ENCODE results near the gene LAMA2.

Gene LAMA2

DNA sequence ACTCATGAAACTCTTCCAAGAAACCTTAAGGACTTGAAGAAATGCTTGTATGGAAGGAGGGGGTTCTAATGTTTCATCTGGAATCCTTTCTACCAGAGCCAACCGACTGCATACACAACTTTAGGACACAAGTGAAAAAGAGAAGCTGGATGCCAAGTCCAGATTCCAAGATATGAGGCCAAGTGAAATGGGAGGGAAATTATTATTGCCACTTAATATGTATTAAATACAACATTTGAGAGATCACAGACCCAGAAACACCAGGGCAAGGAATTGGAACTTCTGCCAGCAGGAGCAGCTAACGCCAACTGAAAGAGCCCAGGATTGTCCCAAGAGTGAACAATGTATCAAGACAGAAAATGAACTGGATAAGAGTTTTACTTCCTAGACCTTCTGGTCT is 682.9 kb downstream of the LAMA2 start:
- DNase-seq (ENCODE audit: low spot score in 2 of 2) (no peak), ATAC-seq (no peak)
- Mint-ChIP-seq H3K9me3 (no peaks in the 10 kb centered on the region), H3K4me3 (no peak overlapping the region), H3K4me1 (no peaks in the 10 kb centered on the region), H3K27ac (no peak overlapping the region), H3K36me3 (no peaks in the 10 kb centered on the region)

All from stimulated activated effector memory CD8-positive, alpha-beta T cell treated with anti-CD3 and anti-CD28 coated beads, Interleukin-12 subunit alpha, Interleukin-12 subunit beta, amount 100 ng/mL, for 72 hours (primary cell).